Adrenal gland (tissue), 12 donors: ENCODE measurements around the gene KHDRBS2. TPM values are rescaled to one million over a fixed set of nuclear protein-coding genes. Genes with fewer than 3 reads are reported as not detected.

Source experiments
- DNase-seq, 7 donors: peaks; one replicate each; pipeline ENCODE4 v3.0.0-alpha.2; 2019 to 2020
- H3K27ac ChIP-seq, 5 donors: fragments of 200-600 bp; sonication (generic) in 4 of 5; 1 replicate in 3 of 5; 2 replicates in 2 of 5; pipeline versions ENCODE4 v1.5.1 to v1.8.0; 2016 to 2020; ENCODE audit warnings: mild to moderate bottlenecking in 1 of 5
- H3K27me3 ChIP-seq: fragments of 200-600 bp; 2 replicates; pipeline ENCODE4 v1.8.0; 2021
- H3K36me3 ChIP-seq, 2 donors: fragments of 200-600 bp; replicated peaks in 1 of 2; 1 replicate in 1 of 2; 2 replicates in 1 of 2; pipeline versions ENCODE4 v1.5.1 to v1.8.0; 2018 to 2022
- H3K4me1 ChIP-seq, 2 donors: fragments of 200-600 bp; replicated peaks in 1 of 2; 1 replicate in 1 of 2; 2 replicates in 1 of 2; pipeline versions ENCODE4 v1.5.1 to v1.8.0; 2018 to 2021
- H3K4me3 ChIP-seq, 4 donors: fragments of 200-600 bp; sonication (generic) in 3 of 4; one replicate each; pipeline ENCODE4 v1.5.1; 2016 to 2018
- H3K9me3 ChIP-seq, 3 donors: fragments of 200-600 bp; sonication (generic) in 1 of 3; replicated peaks in 1 of 3; 1 replicate in 2 of 3; 2 replicates in 1 of 3; pipeline versions ENCODE4 v1.5.1 to v1.8.0; 2016 to 2021
- POLR2A ChIP-seq, 2 donors: fragments of 450-650 bp; IDR thresholded peaks; one replicate each; pipeline ENCODE4 v1.6.1; 2017; ENCODE audit warnings: antibody characterized with exemption in 2 of 2, mild to moderate bottlenecking in 2 of 2, moderate library complexity in 1 of 2
- WGBS, 4 donors: extraction: QIAGEN DNeasy Blood & Tissue Kit in 2 of 4; methylation state at CpG; one replicate each; pipeline versions ENCODE4 v1.1.5 to v1.1.7; 2013 to 2017; 5-methylcytosine and 5-hydroxymethylcytosine counted together
- intact Hi-C, 2 donors: fragments of 100-400 bp; cut with DNase I; formaldehyde crosslinking; loops; one replicate each; pipeline versions ENCODE4 v1.14.1 to v1.15.0; 2022 to 2023
- polyA plus RNA-seq, 3 donors: library from polyadenylated mRNA; stranded (reverse); fragments of 200-250 nt in 2 of 3; fragments of 350-450 nt in 1 of 3; fragmentation: Illumina TruSeq in 1 of 3; extraction: RNeasy Lipid Tissue Mini Kit (QIAGEN cat#74804) in 1 of 3; gene quantifications; one replicate each; pipeline ENCODE4 v1.2.3, GENCODE V29; 2013 to 2014
- total RNA-seq, 9 donors: library from RNA; depleted of rRNA in 4 of 9; stranded (reverse); fragments of >200 nt in 4 of 9; fragments of 120-200 nt in 1 of 9; fragmentation: NEBNext Ultra II Directional in 1 of 9; extraction: Animal tissue kit (Norgen Biotek cat#: 25700) in 1 of 9; gene quantifications; one replicate each; pipeline versions ENCODE4 v1.1.0 to v1.2.4, GENCODE V29; 2013 to 2023
- TF ChIP-seq, protein P1 (sequence below), 6 experiments: fragments of 450-650 bp in 4 of 6; fragments of 200-600 bp in 2 of 6; sonication (generic) in 1 of 6; IDR thresholded peaks; 1 replicate in 5 of 6; 2 replicates in 1 of 6; pipeline versions ENCODE4 v1.5.1 to v1.8.0; 2016 to 2021; ENCODE audit warnings: antibody characterized with exemption in 6 of 6, mild to moderate bottlenecking in 2 of 6, moderate library complexity in 1 of 6
- donor health status: healthy with polysubstance abuse.
- donor health status: Bipolar disorder and iron deficiency.
- donor health status: DM: yes; HTN: yes; CAD: no.
- donor health status: DM: no; HTN: no; CAD: no.
- donor health status: DM: no; HTN: no; CAD: no.
- donor health status: DM: yes; HTN: yes; CAD: no.

The KHDRBS2 gene
- total and polyA plus RNA-seq, 12 donors: 0.42 to 4.7 (median 1.9) TPM

DNA sequence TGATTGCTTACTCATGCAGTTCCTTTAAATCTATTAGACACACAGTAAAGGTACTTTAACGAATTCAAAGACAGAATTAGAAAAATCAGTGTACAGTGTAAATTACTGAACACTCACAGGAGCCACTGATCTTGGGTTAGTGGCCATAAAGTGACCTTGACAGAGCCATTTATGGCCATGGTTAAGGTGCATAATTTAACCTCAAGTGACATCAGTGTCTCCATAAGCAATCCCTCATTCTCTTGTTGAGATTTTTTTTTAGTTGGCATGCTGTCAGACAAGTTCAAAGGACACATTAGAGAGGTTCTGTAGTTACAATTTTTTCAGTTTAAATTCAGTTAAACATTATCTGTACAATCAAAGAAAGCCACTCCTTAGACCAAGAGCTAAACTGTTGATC lies 334.4 kb downstream of the KHDRBS2 start:
- Histone ChIP-seq H3K36me3 (no peaks in the 10 kb centered on the region), H3K9me3 (no peaks in the 10 kb centered on the region), H3K27me3 (no peaks in the 10 kb centered on the region), H3K4me1 (no peaks in the 10 kb centered on the region), H3K4me3 (no peak overlapping the region), H3K27ac (no peak overlapping the region)
- DNase-seq: no peak
- 52 to 60% (median 58%) methylated on average over 1 of the region's 1 CpG for WGBS, 4 donors
- no peak for TF ChIP-seq POLR2A (IDR thresholded peaks at IDR 0.05)
- TF ChIP-seq, protein P1, sequence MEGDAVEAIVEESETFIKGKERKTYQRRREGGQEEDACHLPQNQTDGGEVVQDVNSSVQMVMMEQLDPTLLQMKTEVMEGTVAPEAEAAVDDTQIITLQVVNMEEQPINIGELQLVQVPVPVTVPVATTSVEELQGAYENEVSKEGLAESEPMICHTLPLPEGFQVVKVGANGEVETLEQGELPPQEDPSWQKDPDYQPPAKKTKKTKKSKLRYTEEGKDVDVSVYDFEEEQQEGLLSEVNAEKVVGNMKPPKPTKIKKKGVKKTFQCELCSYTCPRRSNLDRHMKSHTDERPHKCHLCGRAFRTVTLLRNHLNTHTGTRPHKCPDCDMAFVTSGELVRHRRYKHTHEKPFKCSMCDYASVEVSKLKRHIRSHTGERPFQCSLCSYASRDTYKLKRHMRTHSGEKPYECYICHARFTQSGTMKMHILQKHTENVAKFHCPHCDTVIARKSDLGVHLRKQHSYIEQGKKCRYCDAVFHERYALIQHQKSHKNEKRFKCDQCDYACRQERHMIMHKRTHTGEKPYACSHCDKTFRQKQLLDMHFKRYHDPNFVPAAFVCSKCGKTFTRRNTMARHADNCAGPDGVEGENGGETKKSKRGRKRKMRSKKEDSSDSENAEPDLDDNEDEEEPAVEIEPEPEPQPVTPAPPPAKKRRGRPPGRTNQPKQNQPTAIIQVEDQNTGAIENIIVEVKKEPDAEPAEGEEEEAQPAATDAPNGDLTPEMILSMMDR (IDR thresholded peaks at IDR 0.05): no peak
- intact Hi-C loops: no loop called here

DNA sequence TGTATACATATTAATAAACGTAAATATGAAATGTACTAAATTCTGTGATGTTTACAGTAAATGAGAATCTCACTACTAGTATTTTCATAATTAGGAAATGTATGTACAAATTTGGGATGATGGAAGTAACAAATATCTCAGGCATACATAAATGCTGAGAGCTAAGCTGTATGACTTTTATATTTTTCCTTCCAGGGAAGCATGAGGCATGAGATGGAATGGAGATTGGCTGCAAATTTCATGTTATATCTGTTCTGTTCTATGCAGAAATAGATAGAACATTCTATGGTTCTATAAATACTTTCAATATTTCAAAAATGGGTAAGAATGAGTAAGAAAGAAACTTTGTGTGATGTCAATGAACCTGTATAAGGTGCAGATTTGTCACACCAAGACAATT lies 335.2 kb downstream of the KHDRBS2 start:
- Histone ChIP-seq H3K27ac (no peak overlapping the region), H3K4me1 (no peaks in the 10 kb centered on the region), H3K4me3 (no peak overlapping the region), H3K27me3 (no peaks in the 10 kb centered on the region), H3K36me3 (no peaks in the 10 kb centered on the region), H3K9me3 (no peaks in the 10 kb centered on the region)
- intact Hi-C loops: no loop called here
- WGBS, 4 donors: 84 to 88% (median 86%) methylated on average over 1 of the region's 1 CpG
- TF ChIP-seq, protein P1 (IDR thresholded peaks at IDR 0.05): no peak
- no peak for TF ChIP-seq POLR2A (IDR thresholded peaks at IDR 0.05)
- DNase-seq: no peak

DNA sequence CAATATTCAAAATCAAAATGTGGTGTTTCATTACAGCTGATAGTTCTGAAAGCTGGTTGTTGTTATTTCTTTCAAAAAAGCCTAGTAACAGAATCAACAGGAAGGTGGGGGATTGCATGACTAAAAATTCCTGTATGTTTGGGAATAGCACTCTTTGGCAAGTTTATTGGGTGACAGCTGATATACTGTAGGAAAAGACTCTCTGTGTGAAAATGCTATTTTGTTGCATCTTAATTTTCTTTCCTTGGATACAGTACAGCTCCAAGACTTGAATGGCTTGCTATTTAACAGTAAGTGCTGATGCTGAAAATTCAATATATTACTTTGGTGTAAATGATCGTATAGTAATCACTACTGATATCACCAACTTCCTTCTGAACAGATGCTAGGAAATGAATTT lies 336.1 kb downstream of the KHDRBS2 start:
- H3K36me3 ChIP-seq: no peaks in the 10 kb centered on the region
- H3K27ac ChIP-seq: no peak overlapping the region
- intact Hi-C loops: no loop called here
- H3K9me3 ChIP-seq: no peaks in the 10 kb centered on the region
- no peaks in the 10 kb centered on the region for H3K27me3 ChIP-seq
- WGBS, 4 donors: 69 to 85% (median 73%) methylated on average over 1 of the region's 1 CpG
- no peak for DNase-seq
- H3K4me1 ChIP-seq: no peaks in the 10 kb centered on the region
- H3K4me3 ChIP-seq: no peak overlapping the region
- no peak for TF ChIP-seq POLR2A (IDR thresholded peaks at IDR 0.05)

DNA sequence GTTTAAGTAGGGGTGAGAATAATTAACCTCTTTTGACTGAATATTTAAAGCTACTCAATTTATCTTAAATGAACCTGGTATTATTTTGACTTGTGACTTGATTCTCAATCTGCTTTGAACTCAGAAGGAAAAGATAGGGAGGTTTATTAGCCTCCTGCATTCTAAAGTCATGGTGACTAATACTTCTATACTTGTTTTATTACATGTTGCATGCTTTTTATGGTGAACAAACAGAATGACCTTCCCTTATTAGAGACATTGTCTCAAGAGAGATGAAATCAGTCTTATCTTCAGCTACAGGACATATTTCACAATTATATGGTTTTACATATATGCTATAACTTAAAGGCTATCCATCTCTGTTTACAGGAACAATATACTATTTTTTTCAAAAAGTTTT lies 336.9 kb downstream of the KHDRBS2 start:
- no peak overlapping the region for H3K4me3 ChIP-seq

DNA sequence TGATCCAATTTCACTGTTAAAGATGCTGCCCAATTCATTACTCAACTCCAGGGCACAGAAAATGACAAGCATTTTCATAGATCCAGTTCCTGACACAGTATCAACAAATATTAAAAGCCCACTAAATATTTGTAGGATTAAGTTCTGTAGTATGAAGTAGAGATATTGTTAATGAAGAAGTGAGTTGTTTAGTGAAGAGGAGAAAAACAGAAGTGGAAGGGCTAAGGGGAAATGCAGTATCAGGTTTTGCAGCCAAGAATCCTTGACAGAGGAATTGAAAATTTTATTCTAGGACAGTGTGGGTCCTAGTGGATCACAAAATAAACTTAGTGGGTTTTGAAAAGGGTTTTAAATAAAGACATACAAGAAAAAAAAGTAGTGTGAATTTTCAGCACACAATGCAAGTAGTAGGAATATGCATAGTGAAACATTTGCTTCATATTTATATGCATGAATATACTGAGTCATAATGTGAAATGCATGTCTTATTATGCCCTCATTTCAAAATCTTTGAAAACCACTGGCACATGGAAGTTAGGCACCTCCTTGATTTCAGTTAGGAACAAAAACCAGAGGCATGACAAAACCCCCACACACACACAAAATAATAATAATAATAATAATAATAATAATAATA lies 338.6 kb downstream of the KHDRBS2 start:
- intact Hi-C loops: no loop called here
- no peak for DNase-seq
- no peak overlapping the region for H3K4me3 ChIP-seq
- H3K9me3 ChIP-seq: peaks cover 0 to 3% (median 0%) of the 10 kb centered on the region in 3 donors
- no peaks in the 10 kb centered on the region for H3K4me1 ChIP-seq
- no peaks in the 10 kb centered on the region for H3K36me3 ChIP-seq
- TF ChIP-seq POLR2A (IDR thresholded peaks at IDR 0.05): no peak
- TF ChIP-seq, protein P1 (IDR thresholded peaks at IDR 0.05): no peak
- no peaks in the 10 kb centered on the region for H3K27me3 ChIP-seq
- H3K27ac ChIP-seq: no peak overlapping the region

More for the DNA sequence above, 336.9 kb downstream of the KHDRBS2 start:
- Histone ChIP-seq H3K27ac (no peak overlapping the region), H3K9me3 (no peaks in the 10 kb centered on the region), H3K36me3 (no peaks in the 10 kb centered on the region), H3K4me1 (no peaks in the 10 kb centered on the region), H3K27me3 (no peaks in the 10 kb centered on the region)
- TF ChIP-seq POLR2A (IDR thresholded peaks at IDR 0.05): no peak
- TF ChIP-seq, protein P1 (IDR thresholded peaks at IDR 0.05): no peak
- intact Hi-C loops: no loop called here
- no peak for DNase-seq
